GM18868 (cell line): ENCODE measurements around the gene C20orf141.
"Not testable (repeated sequence)": the region's sequence is repeated elsewhere in the genome, so short reads cannot be mapped to it uniquely, and the experiment has no call there.

Experiments used
- ATAC-seq: cut with Tn5 transposase; IDR thresholded peaks from one replicate; pipeline ENCODE4 v1.9.1; 2021; ENCODE audit warnings: mild to moderate bottlenecking, moderate library complexity; ENCODE audit not compliant: unreplicated experiment

C20orf141 gene

DNA sequence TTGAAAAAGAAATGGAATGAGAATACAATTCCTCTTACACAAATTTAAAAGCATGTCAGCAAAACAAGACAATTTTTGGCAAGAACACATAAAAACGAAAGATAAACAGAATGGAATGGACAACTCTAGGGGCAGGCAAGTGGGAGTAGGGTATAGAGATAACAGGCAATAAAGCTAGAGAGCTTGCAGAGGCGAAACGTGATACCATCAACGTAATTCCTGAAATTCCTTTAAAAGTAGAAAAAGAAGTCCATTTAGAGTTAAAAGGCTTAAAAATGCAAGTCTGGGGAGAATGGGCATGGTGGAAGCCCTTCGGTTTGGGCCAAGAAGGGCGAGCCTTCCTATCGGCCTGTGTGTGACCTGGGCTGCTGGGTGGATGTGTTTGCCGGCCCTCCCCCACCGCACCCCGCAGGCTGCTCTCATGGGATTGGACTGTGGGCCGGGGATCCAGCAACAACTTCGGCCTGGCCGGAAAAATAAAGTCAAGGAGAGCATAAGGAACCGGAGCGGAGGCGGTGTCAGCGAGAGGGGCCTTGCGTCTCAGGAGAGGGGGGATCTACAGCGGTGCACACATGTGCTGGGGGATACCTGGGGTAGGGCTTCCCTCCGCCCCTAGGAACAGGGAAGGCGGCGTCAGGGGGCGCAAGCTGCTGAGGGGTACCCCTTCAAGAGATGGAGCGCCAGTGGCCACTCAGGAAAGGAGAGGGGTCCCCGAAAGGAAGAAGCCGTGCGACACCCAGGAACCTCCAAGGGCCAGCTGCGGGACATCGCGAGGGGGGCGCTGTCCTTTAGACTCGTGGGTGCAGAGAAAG lies 5.5 kb downstream of the C20orf141 start:
- ATAC-seq, result no peak

DNA sequence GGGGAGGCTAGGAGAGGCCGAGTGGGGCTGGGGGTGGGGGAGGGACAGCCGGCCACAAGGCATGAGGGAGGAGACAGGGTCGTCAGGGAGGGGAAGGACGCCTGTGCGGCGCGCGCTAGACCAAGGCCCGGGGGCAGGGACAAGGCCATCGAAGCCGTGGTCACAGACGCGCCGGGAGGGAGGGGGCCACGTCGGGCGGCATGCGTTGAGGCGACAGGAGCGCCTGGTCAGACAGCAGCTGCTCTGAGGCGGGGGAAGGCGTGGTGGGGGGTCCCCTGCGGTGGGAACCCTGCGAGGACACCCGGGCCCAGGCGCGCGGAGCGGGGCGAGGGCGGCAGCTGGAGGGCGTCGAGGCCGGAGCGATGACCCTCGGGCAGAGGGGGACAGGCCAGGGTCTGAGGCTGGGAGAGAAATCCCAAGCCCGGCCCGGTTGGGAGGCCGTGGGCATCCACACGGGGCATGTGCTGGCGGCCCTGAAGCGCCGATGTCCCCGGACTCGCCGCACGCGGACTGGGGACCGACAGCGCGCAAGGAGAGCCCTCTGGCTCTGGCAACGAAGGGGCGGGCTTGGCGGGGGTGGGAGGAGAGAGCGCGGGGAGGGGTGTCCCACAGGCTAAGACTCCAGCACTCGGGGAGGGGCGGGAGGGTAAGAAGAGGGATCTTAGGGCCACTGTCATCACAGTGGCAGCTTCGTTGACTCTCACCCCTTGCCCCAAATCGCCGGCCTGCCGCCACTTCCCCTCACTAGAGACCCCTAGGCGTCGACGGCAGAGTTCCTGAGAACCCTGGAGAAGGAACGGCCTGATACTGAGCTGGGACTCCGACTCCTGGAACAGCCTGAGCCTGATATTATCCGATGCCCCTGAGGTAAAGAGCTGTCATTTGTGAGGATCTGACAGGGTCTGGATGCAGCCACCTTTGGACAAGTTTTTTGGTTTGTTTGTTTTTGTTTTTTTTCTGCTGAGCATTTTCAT lies 6.4 kb downstream of the C20orf141 start:
- ATAC-seq, result no peak

DNA sequence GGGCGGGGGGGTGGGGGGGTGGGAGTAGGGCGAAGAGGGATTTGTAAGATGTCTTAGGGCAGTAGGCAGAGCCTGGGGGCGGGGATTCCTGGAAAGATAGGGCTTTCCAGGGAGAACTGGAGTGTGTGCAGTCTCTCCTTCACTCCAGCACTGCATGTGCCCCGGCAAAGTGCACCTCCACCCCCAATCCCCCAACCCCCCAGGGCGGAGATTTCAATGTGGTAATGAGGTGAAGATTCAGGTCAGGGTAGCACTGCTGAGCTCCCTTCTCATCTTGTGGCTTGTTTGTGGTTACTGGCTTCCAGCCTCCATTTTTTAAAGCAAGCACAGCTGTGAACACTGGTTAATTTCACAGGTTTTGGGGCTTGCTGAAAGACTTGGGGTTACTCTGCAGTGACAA lies 7.3 kb downstream of the C20orf141 start:
- ATAC-seq, result no peak

DNA sequence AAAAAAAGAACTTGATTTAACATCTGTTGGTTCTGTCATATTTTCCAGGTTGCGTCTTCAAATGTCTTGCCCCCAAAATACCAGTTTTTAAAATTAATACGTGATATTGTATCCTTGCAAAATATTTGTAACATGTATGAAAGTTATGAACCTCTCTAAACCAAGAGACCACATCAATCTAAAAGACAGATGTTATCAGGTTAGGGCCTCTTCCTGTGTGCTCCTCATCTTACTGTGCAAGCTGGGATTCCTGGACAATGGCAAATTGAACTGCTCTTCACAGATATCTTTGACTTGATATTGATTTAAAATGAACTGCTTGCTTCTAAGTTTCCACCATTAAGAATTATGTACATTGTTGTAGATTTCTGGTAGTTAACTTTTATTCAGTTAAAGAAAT lies 11.0 kb downstream of the C20orf141 start:
- ATAC-seq, result no peak

DNA sequence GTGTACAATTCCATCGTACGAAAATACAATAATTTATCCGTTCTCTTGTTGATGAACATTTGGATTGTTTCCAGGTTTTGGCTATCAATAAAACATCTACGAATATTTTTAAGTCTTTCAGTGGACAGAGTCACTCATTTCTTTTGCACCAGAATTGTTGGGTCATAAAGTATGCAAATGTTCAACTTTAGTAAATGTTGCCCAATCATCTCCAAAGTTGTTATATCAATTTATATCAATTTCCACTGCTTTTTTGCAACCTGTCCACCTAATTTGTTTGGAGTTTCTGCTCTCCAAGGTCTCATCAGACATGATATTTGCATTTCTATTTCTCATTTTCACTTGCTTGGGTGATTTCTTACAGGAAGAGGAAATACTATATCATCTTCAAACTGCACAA lies 11.9 kb downstream of the C20orf141 start:
- ATAC-seq, result no peak

DNA sequence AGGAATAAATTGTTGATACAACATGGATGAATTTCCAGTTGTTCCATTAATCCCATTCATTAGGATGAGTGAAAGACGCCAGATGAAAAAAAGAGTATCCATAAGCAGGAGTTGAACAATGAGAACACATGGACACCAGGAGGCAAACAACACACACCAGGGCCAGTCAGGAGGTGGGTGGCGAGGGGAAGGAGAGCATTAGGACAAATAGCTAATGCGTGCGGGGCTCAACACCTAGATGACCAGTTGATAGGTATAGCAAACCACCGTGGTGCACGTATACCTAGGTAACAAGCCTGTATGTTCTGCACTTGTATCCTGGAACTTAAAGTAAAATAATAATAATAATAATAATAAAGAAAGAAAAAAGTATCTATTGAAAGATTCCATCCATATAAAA lies 14.6 kb downstream of the C20orf141 start:
- ATAC-seq, result no peak

DNA sequence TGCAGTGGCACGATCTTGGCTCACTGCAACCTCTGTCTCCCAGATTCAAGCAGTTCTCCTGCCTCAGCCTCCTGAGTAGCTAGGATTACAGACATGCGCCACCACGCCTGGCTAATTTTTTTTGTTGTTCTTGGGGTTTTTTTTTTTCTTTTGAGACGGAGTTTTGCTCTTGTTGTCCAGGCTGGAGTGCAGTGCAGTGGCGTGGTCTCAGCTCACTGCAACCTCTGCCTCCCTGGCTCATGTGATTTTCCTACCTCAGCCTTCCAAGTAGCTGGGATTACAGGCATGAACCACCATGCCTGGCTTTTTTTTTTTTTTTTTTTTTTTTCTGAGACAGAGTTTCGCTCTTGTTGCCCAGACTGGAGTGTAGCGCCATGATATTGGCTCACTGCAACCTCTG lies 16.4 kb downstream of the C20orf141 start:
- not testable (repeated sequence) for ATAC-seq

DNA sequence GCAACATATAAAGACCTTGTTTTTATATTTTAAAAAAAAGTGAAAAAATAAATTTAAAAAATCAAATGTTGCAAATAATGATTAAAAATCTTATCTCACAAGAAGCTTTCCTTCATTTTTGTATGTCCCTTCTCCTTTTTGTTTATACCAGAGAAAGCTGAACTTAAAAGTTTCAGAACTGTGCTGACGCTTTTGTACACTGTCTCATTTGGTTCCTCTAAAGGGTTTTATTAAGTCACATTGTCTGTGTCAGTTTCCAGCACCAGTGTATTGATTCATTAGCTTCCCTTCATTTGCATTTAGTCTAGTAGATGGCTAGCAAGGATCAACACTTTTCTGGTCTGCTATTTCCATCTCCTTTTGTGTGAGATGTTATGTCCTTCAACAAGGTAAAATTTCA lies 19.0 kb downstream of the C20orf141 start:
- no peak for ATAC-seq

DNA sequence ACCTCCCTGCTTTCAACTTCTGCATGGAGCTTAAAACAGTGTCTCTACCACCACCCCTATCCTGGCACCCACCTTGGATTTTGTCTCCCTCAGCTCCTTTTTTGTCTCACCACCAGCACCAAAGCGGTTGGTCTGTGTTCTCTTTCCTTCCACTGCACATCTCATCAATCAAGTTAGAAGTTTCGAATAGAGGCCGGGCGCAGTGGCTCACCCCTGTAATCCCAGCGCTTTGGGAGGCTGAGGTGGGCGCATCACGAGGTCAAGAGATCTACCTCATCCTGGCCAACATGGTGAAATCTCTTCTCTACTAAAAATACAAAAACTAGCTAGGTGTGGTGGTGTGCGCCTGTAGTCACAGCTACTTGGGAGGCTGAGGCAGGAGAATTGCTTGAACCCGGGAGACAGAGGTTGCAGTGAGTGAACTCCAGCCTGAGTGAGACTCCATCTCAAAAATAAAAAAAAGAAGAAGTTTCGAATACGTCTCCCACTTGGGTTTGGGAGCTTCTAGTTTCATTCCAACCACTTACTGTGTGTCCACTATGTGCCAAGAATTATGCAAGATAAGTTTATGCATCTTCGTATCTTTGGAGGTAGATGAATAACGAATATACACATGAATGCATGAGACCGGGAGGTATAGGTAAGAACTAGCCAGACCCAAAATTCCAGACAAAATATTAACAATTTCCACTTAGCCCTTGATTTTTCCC lies 19.8 kb downstream of the C20orf141 start:
- ATAC-seq, result no peak

DNA sequence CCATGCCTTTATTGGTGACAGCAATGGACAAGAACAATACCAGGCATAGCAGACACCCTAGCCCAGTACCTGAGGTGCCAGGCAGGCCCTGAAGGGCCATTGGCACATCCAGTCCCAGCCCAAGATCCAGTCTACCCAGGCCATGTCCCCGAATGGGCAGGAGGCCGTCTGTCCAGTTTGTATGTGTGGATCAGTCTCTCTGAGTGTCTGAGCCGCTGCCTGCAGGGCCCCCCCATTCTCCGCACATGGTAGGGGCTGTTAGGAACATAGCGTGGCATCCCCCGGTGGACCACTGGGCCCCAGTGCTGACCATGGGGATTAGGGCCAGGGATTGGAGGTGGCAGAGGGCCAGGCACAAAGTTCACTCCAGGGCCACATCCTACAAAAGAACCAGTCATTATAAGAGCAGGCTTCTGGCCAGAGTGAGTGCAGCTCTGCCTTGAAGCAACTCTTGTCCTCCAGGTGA lies 20.6 kb downstream of the C20orf141 start:
- ATAC-seq, result no peak

DNA sequence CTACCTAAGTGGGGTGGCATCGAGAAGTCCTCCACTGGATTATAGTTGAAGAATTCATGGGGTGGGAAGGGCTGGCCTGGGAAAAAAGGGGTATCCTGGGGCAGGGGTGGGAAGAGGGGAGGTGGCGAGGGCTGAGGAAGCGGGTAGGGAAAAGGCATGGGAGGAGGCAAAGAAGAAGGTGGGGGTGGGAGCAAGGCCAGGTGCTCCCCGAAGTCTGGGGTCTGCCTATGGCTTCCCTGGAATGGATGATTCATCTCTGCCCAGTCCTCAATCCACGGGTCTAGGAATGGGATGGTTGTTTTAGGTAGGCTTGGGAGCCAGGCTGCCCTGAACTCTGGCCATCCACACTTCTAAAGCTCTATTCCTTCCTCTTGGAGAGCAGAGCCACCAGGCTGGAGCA lies 21.2 kb downstream of the C20orf141 start:
- no peak for ATAC-seq

DNA sequence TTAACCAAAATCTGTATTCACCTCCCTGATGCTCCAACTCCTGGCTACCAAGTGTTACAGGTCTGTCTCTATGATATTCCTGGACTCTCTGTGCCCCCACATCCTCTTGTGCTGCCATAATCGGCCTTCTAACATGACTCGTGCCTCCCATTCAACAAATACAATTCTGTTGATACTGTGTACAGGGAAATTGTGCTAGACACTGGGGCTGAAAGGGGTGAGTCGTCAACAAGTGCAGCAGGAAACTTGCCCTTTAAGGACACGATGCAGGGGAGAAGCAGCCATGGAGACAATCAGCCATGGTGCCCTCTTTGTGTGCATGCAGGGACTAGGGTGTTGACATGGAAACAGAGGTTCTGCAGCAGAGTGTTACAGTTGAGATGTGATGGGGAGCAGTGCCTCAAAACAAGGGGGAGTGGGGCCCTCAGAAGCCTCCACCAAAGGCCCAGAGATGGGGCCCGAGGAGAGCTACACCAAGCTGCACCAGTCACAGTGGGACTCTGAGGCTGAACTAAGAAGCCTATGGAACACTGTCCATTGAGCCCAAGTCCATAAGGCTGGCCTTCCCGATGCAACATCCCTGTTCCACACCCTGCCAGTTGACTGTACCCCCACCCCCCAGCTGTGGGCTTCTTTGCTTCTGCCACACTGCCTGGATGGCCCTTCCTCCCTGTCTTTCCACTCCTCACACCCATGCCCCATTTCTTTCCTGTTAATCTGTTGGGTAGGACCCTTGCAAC lies 22.6 kb downstream of the C20orf141 start:
- no peak for ATAC-seq

DNA sequence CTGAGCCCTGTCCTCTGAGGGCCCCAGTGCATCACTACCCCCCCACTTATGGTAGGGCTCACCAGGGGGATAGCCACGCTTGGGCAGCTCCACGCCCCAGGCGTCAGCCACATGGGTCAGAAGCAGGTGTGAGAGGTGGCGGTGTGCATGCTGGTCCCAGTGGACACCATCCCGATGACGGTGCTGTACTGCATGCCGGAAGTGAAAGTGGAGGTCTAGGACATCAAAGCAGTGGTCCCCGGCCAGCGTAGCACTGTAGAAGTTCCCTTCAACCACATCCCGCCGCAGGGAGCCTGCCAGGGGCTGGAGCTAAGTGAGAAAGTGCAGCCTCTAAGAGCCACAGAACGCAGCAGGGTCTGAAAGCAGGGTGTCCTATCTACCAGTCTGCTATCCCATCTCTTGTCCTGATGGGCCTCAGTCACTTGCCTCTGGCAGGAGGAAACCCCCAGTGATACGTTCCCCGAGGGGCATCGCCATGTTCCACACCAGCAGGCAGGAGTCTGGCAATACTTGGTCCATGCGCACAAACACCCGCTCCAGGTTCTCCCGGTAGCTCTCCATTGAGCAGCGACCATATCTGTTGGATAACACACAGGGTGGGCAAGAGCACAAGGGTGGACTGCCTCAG lies 23.5 kb downstream of the C20orf141 start:
- no peak for ATAC-seq

DNA sequence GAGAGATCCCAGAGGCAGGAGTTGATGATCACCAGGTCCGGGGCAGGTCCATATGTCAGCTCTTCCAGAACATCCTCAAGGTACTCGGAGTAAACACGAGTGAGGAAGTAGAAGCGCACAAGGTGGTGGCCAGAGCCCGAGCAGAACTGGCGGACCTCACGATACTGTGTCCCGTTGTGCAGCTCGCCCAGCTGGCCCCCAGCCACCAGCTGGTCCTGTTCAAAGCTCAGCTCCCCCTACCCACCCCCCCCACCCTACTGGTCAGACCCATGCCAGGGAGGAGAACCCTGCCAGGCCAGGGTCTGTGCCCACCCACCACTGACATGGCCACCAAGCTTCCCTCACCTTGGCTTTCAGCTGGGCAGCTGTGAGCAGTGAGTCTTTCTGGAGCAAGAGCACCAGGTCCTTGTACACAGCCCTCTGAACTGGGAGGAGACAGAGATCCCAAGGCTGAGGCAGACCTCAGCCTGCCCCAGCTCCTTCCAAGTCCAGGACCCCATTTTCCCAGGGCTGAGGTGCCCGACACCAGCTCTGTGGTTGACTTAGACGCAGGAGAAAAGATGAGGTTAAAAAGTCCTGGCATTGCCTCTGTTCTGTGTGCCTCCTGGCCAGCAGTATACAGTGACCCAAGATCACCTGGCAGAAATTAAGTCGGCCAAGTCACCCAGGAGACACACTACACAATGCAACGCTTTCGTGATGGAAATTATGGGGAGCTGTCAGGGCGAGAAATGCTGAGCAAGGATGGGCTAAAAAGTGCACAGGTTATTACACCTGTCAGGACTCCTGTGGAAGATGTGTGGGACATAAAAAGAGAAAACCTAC lies 24.3 kb downstream of the C20orf141 start:
- no peak for ATAC-seq

DNA sequence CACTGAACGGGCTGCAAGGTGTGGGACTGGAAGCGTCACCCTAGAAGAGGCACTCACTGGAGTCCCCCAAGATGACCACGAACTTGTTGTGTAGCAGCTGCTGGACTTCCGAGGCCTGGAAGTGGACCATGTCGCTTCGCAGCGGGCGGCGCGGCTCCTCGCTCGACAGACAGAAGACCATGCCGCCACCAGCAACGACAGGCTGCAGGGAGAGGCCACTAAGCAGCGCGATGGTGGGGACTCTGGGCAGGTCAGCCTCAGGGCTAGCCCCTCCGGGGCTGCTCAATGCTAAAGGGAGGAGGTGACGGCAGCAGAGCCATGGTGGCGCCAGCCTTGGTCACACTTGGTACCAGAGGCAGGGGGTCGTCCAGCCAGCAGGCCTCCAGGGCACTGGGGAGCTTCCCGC lies 24.9 kb downstream of the C20orf141 start:
- no peak for ATAC-seq

DNA sequence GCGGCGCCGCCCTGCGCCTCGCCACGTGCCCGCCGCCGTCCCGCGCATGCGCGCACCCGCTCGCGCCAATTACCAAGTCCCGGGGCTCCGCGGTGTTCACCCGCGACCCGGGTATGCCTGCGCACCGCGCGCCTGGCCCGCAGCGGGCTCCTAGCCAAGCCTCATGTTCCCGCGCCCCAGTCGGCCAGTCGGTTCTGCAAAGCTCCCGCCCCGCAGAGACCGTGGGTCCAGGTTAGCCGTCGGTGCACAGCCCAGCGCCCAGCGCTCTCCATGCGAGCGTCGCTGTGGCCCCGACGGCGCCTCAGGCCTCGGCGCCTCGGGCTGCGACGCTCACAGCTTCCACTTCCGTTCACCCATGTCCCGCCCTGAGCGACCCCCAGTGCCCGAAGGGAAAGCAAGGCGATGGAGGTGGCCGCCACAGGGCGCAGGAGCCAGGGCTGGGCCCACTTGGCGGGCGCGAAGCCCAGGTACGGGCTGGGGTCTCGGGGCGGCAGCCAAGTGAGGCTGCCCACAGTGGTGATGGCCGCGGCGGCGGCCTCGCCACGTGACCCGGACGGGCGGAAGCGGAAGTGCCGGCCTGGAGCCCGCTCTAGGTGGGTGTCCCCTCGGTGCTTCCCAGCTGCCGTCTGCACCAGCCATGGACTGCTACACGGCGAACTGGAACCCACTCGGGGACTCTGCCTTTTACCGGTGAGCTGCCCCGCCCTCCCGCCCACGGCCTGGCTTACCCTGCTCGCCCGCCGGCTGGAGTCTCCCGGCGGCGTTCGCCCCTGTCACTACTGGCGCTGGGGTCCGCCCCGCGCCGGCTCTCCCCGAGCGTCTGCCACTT lies 25.6 kb downstream of the C20orf141 start, which contains the start of the genes PCED1A and VPS16:
TSS of gene PCED1A (minus strand) at position 518 of the 829 bp plus-strand sequence. CDS start 743 bp downstream, outside the sequence.
TSS of gene VPS16 (plus strand) at position 608 of the 829 bp plus-strand sequence. CDS start at position 638, 30 bp downstream.
- ATAC-seq, result peak; percentile 96

DNA sequence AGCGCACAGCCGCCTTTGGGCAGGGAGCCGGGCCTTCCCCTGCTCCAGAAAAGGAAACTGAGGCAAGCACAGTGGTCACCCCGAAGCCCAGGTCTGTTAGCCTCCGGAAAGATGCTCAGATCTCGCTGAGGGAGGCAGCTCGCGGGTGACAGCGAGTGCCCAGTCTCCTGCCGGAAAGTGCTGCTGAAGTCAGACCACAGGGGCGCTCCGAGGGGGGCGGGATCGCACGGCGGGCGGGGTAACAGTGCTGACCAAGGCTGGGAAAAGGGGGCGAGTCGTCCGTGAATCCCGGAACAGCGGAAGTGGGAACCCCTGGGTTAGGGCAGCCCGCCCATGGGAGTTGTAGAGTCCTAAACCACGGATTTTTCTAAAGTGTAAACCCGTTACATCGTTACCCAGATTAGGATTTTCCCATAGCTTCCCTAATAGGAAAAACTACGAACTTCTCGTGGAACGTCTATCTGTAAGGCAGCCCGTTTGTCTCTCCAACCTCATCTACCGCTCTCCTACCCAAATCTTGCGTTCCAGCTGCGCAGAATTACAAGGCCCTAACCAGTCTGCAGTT lies 26.3 kb downstream of the C20orf141 start:
- peak; percentile 32 for ATAC-seq

DNA sequence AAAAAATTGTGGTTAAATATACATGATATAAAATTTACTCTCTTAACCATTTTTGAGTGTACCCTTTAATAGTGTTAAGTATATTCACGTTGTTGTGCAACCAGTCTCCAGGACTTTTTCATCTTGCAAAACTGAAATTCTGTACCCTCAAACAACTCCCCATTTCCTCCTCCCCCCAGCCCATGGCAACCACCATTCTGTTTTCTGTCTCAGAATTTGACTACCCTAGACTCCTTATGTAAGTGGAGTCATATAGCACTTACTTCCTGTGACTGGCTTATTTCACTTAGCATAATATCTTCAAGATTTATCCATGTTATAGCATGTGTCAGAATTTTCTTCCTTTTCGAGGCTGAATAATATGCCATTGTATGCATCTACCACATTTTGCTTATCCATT lies 30.8 kb downstream of the C20orf141 start:
- ATAC-seq, result no peak
